ENCODE results near the gene IFI44.
A peak's percentile ranks its signal among the peaks of the same experiment; 100 is the strongest.

Gene IFI44, protein sequence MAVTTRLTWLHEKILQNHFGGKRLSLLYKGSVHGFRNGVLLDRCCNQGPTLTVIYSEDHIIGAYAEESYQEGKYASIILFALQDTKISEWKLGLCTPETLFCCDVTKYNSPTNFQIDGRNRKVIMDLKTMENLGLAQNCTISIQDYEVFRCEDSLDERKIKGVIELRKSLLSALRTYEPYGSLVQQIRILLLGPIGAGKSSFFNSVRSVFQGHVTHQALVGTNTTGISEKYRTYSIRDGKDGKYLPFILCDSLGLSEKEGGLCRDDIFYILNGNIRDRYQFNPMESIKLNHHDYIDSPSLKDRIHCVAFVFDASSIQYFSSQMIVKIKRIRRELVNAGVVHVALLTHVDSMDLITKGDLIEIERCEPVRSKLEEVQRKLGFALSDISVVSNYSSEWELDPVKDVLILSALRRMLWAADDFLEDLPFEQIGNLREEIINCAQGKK

DNA sequence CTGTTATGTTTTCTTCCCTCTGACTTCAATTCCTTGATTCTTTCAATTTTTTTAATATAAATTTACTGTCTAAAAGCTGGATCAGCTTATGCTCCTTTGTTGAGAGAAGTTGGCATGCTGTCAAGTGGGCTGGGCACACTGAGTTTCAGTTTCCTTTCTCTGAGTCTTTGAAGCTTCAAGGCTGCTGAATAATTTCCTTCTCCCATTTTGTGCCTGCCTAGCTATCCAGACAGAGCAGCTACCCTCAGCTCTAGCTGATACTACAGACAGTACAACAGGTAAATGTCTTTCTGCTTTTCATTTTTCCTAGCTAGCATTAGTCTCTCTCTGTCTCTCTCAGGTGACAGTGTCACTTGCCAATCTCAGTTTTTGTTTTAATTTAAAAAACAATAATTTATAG is at the start of gene IFI44:
Gene IFI44, plus strand, starts transcription at position 204 of the 400 bp plus-strand sequence. CDS start 365 bp downstream, outside the sequence.
- peak; percentile 80 for FAIRE-seq

DNA sequence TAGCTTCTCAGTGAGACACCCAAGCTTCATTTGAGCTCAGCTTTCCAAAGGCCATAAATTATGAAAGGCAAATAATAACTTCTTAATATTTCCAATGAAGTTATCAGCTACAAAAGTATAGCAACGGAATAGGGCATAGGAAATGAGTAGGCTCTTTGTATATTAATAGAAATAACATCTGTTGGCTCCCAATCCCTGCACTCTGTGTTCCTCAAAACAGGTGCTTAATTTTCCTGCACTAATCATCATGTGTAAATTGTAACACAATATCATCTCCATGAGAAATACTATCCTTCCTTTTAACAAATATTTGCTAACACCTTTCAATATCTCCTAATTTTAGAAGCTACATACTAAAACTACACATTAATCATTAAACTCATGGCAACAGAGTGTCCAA is 48.6 kb upstream of the IFI44 start:
- FAIRE-seq = no peak

DNA sequence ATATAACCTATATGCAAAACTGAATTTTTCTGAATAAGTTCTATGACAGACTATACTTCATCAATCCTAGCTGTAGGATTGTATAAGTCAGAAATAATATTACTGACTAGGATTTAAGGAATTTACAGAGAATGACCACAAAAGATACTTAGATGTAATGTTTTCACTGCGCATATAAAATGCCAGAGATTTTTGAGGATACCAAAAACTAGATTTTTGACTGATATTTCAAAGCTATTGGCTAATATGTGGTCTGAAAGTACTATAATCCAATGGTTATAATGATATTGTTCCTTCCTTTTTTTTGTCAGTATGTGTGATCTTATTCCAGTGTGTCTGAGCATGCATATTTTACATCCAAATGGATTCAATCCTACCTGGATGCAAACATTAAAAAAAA is 46.4 kb upstream of the IFI44 start:
- no peak for FAIRE-seq

DNA sequence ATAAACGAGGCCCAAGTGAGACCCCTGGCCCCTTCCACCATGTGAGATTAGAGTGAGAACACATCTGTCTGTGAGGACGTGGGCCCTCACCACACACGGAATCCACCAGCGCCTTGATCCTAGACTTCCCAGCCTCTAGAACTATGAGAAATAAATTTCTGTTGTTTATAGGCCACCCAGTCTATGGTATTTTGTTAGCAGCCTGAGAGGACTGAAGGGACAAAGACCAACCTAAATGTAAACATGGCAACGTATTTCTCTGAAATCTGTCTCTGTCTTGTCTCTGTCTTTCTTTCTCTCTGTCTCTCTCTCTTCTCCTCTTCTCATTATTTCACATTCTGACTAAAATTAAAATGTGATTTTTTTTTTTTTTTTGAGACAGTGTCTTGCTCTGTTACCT is 45.0 kb upstream of the IFI44 start:
- no peak for FAIRE-seq

DNA sequence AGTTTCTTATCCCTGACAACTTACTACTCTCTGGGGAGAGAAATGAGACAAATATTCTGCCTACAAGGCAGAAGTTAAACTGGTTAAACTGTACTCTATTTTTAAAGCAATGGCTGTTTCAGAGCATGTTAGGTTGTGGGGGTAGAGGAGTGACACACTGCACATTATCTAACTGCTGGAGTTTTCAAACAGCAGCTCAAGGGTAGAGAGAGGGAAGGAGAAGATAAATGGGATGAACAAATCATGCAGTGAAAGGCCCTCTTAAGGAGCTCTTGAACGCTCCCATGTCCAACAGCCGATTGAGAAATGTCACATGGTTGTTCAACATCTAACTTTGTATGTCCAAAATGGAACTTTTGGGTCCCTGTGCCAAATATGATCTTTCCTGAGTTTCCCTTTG is 43.4 kb upstream of the IFI44 start:
- no peak for FAIRE-seq

DNA sequence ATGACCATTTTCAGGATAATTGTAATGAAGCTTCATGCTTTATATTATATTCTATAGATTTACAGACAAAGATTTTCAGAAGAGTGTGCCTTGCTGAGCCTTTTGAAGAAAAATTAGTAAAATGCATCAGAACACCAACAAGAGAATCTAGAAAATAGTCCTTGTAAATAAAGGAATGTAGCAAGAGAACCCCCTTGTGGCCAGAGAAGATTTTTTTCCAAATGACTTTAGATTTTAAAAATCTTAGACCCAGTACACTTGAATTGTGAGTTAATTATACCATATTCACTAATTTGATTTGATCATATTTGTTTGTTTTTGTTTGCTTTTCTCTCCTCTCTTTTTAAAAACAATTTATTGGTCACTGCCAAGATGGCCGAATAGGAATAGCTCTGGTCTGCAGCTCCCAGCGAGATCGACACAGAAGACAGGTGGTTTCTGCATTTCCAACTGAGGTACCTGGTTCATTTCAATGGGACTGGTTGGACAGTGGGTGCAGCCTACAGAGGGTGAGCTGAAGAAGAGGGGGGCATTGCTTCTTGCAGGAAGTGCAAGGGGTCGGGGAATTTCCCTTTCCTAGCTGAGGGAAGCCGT is 42.2 kb upstream of the IFI44 start:
- peak; percentile 94 for FAIRE-seq

DNA sequence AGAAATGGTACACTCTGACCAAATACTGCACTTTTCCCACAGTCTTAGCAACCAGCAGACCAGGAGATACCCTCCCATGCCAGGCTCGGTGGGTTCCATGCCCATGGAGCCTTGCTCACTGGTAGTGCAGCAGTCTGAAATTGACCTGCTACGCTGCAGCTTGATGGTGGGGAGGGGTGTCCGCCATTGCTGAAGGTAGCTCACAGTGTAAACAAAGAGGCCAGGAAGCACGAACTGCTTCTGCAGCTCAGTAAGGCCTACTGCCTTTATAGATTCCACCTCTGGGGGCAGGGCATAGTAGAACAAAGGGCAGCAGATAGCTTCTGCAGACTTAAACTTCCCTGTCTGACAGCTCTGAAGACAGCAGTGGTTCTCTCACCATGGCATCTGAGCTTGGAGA is 41.7 kb upstream of the IFI44 start:
- no peak for FAIRE-seq

DNA sequence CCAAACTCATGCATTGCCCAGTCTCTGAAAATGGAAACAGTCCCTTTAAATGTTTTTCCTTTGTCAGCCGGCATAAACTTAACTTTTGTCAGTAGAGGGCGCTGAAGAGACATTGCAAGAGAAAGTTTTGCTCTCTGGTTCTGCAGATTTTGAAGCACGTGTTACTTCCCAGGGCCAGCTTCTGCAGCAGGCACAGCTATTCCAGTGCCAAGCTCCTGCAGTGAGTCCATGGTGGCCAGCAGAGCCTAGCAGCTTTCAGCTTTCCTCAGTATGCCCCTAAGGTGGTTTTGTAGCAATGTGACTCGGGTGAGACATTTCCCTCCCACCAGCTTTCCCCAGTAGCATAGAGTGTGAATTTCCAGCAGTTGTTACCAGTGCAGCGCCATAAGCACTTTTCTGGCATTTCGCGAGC is 32.0 kb upstream of the IFI44 start:
- peak; percentile 93 for FAIRE-seq

DNA sequence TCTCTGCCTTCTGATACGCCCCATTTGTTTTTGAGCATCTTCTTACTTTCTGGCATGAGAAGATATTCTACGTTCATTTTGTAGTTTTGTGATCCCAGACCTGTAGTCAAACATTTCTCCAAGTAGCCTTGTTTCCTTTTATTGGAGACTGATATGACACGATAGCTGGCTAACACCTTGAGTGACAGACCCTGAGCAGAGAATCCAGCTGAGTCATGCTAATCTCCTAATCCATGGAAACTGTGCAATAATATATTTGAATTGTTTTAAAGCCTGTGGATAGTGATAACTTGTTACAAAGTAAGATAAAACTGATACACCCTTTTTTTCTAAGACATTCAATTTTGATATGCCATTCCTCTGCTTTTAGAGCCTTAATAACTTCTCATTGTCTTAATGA is 30.6 kb upstream of the IFI44 start:
- FAIRE-seq = no peak

DNA sequence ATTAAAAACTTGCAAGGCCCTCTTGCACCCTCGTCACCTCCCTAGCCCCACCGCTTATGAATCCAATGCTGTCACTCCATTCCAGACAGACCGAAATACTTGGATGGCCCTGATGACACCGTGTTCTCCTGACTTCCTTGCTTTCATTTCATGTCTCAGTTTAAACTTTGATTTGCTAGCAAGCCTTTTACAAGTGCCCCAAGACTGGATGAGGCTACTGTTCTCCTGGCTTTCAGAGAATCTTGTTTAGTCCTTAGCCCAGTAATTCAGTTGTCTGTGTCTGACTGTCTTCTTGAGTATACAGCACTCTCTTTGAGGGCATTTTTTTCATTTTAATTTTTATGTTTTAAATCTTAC is 30.2 kb upstream of the IFI44 start:
- FAIRE-seq = no peak

DNA sequence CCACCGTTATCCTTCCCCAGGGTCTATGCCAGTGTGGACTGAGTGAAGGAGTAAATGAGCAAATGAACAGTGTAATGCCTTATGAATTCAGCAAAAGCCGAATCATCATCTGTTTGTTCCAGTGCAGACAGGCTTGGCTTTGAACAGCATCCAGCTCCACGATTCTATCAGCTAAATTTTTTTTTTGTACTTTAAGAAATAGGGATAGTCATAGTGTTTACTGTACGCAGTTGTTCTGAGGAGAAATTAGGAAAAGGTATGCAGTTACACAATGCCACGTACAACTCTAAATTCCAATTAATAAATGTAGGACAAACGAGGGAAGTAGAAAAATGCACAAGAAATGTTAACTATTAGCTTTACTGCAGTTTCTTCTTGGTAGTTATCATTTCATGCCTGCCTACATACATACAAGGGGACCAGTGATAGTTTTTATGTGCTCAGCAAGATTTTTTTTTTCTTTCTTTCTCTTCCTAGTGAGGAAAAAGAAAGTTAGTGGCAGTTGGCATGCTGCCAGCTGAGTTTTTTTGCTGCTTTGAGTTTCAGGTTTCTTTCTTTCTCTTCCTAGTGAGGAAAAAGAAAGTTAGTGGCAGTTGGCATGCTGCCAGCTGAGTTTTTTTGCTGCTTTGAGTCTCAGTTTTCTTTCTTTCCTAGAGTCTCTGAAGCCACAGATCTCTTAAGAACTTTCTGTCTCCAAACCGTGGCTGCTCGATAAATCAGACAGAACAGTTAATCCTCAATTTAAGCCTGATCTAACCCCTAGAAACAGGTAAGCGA is 29.6 kb upstream of the IFI44 start, which contains the start of gene IFI44L:
Gene IFI44L, plus strand, starts transcription at position 646 of the 777 bp plus-strand sequence. CDS start 7,468 bp downstream, outside the sequence.
- peak; percentile 93 for FAIRE-seq

DNA sequence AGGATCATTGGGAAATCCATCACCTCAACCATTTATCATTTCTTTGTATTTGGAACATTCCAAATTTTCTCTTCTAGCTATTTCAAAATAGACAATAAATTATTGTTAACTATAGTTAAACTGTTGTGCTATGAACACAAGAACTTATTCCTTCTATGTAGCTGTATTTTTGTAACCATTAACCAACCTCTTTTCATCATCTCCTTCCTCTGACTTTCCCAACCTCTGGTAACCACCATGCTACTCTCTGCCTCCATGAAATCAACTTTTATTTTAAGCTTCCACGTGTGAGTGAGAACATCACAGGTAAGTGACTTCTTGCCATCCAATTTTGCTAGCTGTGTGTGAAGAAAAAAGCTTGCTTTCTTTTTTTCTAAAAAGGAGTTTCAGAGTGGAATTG is 29.0 kb upstream of the IFI44 start:
- peak; percentile 50 for FAIRE-seq

DNA sequence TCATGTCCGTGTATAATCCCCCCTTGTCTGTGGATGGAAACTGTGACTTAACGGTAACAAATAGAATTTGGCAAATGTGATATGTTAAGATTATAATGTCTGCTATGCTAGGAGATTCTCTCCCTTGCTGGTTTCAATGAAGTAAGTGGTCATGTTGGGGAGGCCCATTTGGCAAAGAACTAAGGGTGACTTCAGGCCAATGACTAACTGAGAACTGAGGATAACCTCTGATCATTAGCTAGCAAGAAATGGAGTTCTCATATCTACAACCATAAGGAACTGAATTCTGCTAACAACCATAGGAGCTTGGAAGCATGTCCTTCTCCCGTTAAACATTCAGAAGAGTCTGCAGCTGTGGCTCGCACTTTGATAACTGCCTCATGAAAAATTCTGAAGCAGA is 27.1 kb upstream of the IFI44 start:
- FAIRE-seq = no peak

DNA sequence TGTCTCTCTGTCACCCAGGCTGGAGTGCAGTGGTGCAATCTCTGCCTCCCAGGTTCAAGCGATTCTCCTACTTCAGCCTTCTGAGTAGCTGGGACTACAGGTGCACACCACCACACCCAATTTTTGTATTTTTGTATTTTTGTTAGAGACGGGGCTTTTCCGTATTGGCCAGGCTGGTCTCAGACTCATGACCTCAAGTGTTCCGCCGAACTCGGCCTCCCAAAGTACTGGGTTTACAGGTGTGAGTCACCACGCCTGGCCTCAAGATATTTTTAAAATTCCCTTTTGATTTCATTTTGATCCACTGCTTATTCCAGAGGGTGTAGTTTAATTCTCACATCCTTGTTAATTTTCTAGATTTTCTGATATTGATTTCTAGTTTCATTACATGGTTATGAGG is 25.6 kb upstream of the IFI44 start:
- FAIRE-seq = no peak

DNA sequence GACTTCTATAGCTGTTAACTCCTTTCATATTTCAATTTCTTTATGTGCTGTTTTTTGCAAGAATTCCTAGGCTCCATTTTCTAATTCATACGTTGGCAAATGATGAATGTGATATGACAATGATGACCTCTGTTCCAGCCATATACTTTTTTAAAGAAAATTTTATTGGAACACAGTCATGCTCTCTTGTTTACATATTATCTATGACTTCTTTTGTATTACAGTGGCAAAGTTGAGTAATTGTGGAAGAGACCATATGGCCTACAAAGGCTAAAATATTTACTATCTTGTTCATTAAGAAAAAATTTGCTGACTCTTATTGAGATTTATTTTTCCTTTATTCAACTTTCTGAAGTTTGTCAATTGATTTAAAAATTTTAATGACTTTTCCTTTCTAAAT is 22.3 kb upstream of the IFI44 start:
- peak; percentile 85 for FAIRE-seq

DNA sequence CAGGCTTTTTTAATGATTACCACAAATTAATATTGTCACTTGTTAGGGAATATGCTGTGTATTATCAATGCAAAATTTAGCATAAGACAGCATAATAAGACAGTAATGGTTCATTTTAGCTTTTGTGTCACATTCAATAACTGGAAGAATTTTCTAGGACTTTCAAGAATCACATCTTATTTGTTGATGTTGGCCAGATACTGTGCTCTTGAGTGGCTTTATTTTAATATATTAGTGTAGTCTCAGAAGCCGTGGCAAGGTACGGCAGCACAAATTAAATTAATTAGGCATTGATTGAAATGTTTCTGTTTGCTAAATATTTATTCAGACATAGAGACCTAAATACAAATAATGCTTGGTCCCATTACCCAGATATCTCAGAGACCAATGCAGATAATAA is 19.0 kb upstream of the IFI44 start:
- no peak for FAIRE-seq

DNA sequence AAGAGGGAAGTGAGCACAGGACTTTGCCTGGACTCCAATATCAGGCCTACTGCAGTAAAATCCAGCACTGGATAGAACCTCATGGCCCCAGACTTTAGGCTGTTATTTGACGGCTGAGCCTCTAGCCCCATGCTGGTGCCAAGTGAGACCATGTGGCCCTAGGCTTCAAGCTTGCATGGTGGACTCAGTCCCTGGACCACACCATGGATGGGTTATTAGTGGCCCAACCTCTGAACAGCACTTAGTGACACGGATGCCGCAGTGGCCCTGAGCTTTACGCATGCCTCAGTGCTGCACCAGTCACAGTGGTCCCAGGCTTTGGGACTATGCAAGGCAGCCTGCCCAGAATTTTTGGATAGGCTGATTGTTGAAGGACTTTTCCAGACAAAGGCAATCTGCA is 16.4 kb upstream of the IFI44 start:
- FAIRE-seq = no peak

DNA sequence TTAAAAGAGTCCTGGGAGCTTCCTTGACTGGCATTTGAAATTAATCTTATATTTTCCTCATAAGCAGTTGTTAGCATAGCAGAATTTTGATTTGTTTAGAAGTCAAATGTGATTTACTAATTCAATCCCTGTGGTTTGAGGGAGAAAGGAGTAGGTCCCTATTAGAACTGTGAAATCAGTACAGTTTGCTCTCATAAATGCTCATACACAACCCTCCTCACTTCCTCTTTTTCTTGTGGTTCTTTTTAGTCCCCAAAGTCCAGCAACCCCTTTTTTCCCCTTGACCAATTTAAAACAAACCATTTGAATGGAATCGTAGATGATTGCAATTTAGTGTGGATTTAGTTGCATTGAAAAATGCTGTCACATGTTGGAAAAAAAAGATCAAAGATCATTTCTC is 9.2 kb upstream of the IFI44 start:
- FAIRE-seq = no peak

DNA sequence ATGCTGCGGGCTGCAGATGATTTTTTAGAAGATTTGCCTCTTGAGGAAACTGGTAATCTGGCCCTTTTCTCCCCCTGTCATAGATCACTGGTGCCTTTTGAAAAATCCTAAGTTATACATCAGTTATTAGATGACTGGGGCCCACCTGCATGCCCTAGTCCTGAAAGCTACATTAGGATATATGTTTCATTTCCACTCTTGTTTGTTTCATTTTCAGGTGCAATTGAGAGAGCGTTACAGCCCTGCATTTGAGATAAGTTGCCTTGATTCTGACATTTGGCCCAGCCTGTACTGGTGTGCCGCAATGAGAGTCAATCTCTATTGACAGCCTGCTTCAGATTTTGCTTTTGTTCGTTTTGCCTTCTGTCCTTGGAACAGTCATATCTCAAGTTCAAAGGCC is 8.1 kb upstream of the IFI44 start:
- FAIRE-seq = no peak

DNA sequence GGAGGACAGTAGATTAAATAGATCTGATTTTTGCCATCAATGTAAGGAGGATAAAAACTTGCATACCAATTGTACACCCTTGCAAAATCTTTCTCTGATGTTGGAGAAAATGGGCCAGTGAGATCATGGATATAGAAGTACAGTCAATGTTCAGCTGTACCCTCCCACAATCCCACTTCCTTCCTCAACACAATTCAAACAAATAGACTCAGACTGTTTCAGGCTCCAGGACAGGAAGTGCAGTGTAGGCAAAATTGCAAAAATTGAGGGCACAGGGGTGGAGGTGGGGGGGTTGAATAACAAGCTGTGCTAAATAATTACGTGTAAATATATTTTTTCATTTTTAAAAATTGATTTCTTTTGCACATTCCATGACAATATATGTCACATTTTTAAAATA is 3.9 kb upstream of the IFI44 start:
- FAIRE-seq = no peak

DNA sequence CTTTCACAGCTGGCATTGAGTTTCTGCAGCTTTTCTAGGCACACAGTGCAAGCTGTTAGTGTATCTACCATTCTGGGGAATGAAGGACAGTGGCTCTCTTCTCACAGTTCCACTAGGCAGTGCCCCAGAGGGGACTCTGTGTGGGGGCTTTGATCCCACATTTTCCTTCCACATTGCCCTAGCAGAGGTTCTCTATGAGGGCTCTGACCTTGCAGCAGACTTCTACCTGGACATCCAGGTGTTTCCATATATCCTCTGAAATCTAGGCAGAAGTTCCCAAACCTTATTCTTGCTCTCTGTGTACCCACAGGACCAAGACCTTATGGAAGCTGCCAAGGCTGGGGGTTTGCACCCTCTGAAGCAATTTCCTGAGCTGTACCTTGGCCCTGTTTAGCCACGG is 2.4 kb upstream of the IFI44 start:
- FAIRE-seq = no peak

DNA sequence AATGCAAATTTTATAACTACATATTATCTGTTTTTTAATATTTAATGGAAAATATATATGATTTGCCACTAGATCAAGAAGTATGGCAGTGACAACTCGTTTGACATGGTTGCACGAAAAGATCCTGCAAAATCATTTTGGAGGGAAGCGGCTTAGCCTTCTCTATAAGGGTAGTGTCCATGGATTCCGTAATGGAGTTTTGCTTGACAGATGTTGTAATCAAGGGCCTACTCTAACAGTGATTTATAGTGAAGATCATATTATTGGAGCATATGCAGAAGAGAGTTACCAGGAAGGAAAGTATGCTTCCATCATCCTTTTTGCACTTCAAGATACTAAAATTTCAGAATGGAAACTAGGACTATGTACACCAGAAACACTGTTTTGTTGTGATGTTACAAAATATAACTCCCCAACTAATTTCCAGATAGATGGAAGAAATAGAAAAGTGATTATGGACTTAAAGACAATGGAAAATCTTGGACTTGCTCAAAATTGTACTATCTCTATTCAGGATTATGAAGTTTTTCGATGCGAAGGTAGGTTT is 556 bp downstream of the IFI44 start:
- no peak for FAIRE-seq

DNA sequence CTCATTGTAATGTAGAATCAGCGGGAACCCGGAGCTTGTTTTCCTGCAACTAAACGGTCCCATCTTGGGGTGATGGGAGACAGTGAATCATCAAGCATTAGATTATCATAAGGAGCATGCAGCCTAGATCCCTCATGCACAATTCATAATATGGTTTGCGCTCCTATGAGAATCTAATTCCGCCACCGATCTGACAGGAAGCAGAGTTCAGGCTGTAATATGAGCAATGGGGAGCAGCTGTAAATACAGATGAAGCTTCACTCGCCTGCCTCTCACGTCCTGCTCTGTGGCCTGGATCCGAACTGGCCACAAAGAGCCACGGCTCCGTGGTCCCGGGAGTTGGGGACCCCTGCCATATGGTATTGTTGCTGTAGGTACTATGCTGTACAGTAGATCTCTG is 1.6 kb downstream of the IFI44 start:
- no peak for FAIRE-seq
